HG02885 (cell line): Measurements from ENCODE around the gene SRCAP.
A peak's percentile ranks its signal among the peaks of the same experiment; 100 is the strongest.

ENCODE experiments used
- ATAC-seq: cut with Tn5 transposase; IDR thresholded peaks from one replicate; pipeline ENCODE4 v1.9.1; 2021; ENCODE audit warnings: mild to moderate bottlenecking; ENCODE audit not compliant: unreplicated experiment, poor library complexity

SRCAP gene

DNA sequence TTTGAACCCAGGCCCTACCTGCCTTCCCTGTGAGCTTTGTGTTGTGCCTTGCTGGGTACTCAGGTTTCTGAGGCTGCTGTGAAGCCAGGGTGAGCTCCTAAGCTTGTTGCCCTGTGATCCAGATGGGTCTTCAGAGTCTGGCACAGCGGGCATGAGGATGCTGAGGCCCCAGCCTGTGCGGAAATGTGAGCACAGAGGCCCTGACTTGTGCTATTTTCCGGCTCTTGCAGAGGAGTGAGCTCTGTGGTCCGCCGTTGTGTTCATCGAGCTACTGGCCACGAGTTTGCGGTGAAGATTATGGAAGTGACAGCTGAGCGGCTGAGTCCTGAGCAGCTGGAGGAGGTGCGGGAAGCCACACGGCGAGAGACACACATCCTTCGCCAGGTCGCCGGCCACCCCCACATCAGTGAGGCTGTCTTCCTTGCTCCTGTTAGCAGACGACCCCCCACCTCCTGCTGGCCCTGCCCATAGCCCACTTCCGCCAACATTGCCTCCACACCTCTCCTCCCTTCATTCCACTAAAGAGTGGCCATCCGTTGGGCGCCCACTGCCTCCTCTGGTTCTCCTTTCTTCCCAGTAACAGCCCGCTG lies 52.0 kb downstream of the SRCAP start:
- no peak for ATAC-seq

DNA sequence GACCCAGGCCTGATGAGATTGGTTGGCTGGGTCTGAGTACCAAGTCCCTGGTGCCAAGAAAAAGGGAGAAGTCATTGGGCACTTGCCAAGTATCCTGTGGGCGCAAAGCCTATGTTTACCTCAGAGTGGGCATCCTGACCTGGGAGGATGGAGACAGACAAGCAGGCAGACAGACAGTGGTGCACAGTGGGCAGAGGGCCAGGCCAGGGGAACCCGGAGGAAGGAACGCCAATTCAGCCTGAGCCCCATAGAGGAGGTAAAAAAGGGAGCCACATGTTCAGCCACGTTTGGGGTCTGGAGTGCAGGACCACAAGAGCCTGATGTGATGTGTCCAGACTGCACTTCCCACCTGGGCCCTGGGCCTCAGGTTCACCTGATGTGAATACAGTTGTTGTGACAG lies 54.6 kb downstream of the SRCAP start:
- ATAC-seq = no peak

DNA sequence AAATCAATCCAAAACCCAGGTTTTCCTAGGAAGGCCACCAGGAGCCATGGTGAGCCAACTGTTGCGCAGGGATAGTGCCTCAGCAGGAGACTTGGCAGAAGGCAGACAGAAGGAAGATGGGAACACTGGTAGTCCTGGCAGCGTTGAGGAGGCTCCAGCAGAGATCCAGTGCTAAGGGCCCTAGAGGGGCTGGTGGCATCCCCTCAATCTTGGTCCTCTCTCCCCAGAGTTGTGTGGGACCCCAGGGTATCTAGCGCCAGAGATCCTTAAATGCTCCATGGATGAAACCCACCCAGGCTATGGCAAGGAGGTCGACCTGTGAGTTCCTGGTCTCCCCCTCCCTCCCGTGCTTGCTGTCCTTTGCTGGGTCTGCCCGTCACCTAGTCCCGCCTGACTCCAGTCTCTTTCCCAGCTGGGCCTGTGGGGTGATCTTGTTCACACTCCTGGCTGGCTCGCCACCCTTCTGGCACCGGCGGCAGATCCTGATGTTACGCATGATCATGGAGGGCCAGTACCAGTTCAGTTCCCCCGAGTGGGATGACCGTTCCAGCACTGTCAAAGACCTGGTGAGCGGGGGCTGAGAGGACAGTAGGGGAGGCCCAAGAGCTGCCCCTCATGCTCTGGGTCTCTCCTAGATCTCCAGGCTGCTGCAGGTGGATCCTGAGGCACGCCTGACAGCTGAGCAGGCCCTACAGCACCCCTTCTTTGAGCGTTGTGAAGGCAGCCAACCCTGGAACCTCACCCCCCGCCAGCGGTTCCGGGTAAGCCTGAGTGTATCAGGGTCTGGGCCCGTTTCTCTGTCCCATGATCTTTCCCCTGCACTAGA lies 57.2 kb downstream of the SRCAP start:
- ATAC-seq = no peak

DNA sequence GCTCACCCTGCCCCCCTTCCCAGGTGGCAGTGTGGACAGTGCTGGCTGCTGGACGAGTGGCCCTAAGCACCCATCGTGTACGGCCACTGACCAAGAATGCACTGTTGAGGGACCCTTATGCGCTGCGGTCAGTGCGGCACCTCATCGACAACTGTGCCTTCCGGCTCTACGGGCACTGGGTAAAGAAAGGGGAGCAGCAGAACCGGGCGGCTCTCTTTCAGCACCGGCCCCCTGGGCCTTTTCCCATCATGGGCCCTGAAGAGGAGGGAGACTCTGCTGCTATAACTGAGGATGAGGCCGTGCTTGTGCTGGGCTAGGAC lies 57.8 kb downstream of the SRCAP start:
- ATAC-seq = no peak

DNA sequence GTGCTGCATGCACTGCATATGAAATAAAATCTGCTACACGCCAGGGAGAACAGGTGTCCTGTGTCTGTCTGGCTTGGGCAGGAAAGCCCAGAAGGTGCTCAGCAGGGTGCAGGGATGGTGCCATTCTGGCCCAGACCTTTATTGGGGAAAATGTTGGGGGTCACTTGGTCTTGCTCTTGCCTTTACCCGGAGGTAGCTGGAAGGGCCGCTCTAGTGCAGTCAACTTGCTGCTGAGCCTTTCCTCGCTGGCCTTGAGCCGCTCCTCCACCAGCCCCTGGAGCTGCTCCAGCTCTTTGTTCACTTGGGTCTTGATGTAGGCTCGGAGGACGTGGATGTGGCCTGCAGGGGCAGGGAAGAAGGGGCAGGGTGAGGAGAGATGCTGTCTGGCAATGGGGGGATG lies 58.3 kb downstream of the SRCAP start:
- ATAC-seq = no peak

DNA sequence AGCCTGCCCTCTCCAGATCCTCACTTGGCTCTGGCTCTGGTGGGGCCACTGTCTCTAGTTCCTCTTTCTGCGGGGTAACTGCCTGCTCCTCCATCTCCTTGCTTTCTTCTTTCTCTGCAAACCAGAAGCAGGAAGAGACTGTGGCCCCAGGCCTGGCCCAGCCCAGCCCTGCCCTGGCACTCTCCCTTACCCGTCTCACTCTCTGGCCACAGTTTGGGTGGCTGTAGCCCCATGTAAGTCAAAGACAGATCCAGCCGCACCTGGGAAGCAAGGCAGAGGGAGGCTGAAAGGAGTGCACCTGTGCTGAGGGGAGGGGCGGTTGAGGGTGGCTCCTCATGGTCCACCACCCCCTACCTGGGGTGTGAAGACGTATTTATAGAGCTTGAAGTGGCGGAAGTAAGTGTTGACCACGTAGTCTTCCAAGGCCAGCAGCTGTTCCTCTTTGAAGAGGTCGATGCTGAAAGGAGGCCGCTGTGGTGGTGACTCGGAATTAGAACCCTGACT lies 60.1 kb downstream of the SRCAP start:
- ATAC-seq = no peak

DNA sequence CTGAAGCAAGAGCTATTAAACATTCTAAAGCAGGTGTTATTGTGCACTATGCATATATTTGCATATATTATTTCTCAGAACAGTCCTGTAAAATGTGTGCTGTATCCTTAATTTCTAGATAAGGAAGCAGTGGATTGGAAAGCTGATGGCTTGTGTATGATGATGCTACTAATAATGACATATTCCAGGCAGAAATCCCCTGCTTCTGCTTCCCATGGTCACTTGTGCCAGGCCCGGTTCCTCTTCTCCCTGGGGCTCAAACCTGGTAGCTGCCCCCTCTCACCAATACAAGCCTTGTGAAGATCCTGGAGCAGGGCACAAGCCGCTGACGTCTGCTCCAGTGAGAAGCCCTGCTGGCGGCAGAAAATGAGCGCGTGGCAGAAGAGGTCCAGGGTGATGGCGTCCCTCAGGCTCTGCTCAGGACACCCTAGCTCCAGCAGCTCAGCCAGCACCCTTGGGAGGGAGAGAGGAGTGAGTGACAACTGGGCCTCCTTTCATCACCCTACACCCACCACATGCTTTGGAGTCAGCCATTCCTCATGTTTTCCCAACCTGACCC lies 61.1 kb downstream of the SRCAP start:
- no peak for ATAC-seq

DNA sequence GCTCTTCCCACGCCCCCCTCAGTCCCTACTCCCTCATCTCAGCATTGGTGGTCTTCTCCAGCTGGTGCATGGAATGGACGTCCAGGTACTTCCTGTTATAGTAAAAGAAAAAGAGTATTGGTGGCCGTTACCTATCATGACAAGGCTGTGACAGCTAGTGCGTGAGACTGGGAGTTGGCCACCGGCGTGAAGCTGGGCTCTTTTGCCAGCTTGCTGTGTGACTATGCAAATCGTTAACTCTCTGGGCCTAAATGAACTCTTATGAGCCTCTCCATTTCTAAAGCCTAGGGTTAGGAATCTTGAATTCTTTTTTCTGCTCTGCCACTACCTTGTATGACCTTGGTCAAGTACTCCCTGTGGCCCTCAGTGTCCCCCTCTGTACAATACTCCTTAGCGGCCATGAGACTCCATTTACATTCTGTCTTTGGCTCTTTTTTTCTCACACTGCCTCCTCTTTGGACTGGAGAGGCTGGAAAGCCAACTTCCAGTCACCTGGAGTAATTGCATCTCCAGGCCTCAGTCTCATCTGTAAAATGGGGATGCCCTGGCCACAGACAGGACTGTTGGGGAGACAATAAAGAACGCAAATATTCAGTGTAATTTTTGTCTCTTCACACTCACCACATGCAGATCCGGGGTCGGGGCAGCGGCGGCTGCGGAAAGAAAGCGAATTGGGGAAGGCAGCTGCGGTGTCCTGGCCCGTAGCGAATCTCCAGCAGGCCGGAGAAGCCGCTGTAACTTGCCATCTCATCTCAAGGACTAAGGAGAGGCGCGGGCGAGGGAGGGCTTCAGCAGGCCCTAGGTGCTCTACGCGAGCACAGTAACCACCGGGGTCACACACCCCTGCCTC lies 61.8 kb downstream of the SRCAP start:
- no peak for ATAC-seq

DNA sequence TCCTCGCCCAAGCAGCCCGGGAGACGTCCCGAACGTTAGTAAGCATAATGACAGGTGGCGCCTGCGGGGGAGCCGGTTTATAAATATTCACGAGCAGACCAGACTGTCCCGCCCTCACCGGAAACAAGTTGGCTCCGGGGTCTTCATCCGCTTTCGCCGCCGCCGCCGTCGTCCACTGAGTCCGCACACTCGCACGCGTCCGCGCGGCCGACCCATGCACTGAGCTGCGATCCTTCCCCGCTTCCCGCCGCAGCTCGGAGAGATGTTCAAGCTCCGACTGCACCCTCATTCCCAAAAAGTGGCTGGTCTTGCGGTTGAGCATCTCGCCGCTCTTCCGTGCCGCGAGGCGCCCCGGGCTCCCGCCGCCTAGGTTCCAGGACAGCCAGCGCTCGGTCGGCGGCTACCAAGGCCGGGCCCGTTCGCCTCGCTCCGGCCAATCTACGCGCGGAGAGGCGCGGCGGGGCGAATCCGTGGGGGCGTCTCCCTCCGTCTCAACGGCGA lies 62.5 kb downstream of the SRCAP start:
- peak; percentile 31 for ATAC-seq

DNA sequence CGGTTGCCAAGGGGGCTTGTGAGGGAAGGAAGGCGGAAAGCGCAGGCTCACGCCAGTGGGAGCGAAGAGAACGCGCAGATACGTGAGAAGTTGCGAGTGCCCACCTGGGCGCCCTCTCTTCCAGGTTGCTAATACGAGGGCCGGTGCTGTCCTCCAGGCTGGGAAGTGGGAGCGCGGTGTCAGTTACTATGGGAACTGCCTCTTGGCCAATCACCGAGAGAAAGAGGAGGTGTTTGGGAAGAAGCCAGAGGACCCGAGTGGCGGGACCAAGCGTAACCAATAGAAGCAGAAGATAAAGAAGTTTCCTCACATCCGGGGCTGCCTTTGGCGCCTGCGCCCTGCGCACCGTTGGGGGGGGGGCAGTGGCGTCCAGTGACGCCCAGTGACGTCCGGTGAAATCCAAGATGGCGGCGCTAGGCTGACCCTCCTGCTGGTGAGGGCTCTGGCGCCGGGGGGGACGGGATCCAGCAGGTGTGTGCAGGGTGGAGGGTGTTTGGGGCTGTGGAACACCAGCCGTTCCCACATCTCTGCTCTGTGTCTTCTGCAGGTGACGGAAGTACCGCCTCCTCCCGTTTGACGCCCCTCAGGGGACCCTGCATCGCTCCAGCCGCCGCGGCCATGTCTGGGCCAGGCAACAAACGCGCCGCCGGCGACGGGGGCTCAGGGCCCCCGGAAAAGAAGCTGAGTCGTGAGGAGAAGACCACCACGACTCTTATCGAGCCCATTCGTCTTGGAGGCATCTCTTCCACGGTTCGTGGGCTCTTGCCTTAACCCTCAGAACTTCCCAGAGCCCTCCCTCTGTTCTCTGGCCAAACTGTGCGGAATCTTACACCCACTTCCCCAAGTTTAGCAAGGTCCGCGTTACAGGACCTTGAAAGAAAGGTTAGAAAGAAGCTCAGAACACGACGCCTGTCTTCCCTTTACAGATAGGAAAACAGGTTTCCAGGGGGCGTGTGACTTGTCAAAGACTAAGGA lies 63.2 kb downstream of the SRCAP start, which contains the start of the genes CFAP119 and RNF40:
Gene CFAP119, minus strand, starts transcription at position 135 of the 975 bp plus-strand sequence. CDS start 314 bp downstream, outside the sequence.
Gene RNF40, plus strand, starts transcription at position 395 of the 975 bp plus-strand sequence. Its CDS starts 224 bp downstream, at position 619.
- peak; percentile 88 for ATAC-seq

DNA sequence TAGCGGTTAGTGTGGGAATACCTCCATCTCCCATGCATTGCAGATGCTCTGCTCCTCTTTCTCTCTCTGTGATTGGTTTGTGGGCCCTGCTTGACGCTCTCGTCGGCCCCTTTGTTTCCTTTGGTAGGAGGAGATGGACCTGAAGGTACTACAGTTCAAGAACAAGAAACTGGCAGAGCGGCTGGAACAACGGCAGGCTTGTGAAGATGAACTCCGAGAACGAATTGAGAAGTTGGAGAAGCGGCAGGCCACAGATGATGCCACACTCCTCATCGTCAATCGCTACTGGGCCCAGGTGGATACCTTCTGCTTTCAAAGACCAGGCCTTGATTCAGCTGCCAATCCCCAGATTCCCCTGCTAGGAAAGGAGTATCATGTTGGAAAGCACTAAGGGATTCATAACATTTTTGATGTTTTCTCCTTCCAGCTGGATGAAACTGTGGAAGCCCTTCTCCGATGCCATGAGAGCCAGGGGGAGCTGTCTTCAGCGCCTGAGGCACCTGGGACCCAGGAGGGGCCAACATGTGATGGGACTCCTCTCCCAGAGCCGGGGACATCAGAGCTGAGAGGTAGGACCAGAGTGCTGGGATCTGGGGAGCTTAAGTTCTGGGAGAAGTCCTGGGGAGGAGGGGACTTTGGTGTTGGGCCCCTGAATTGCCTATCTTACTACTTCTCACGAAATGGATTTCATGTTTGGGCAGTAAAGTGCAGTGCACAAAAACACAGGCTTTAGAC lies 64.2 kb downstream of the SRCAP start:
- ATAC-seq = no peak

DNA sequence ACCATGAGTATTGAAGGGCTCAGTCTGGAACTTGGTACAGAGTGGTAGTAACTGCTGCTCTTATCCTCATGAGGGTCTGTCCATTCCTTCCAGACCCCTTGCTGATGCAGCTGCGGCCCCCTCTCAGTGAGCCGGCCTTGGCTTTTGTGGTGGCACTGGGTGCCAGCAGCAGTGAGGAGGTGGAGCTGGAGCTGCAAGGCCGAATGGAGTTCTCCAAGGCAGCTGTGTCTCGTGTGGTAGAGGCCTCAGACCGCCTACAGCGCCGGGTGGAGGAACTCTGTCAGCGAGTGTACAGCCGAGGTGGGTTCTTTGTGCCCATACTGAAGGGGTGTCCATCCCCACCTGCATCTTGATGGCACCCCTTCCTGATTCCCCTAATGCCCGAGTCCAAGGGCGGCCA lies 65.1 kb downstream of the SRCAP start:
- ATAC-seq = no peak

DNA sequence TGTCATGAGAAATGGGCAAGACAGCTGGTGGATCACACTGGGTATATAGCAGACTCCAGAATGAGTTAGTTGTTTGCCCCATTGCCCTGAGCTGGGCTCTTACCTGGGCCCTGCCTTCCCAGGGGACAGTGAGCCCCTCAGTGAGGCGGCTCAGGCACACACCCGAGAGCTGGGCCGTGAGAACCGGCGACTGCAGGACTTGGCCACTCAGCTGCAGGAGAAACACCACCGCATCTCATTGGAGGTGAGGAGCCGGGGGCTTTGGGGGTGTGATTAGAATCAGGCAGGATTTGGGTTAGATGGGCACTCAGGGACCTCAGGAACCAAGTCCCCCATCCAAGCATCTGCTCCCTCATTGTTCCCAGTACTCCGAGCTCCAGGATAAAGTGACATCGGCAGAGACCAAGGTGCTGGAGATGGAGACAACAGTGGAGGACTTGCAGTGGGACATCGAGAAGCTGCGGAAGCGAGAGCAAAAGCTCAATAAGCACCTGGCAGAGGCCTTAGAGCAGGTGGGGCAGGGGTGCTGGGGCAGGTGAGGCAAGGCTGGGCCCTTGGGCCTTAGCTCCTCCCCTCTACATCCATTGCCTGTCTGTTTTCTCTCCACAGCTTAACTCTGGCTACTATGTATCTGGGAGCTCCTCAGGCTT lies 66.0 kb downstream of the SRCAP start:
- no peak for ATAC-seq

DNA sequence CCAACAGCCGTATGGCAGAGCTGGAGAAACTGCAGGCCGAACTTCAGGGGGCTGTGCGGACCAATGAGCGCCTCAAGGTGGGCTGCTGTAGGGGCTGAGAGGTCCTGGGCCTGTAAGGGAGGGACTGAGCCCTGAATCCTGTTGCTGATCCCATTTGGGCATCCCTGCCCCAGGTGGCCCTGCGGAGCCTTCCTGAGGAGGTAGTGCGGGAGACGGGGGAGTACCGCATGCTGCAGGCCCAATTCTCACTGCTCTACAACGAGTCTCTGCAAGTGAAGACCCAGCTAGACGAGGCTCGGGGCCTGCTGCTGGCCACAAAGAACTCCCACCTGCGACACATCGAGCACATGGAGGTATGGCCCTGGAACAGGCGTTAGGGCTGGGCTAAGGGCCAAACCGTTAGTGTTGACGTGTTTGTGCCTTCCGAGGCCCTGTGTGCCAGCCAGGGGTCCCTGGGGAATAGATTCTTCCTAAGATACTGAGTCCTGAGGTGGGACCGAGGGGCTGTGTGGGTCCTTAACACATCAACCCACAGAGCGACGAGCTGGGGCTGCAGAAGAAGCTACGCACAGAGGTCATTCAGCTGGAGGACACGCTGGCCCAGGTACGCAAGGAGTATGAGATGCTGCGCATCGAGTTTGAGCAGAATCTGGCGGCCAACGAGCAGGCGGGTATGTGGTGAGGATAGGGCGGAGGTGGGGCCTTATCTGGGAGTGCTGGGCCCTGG lies 67.4 kb downstream of the SRCAP start:
- no peak for ATAC-seq

DNA sequence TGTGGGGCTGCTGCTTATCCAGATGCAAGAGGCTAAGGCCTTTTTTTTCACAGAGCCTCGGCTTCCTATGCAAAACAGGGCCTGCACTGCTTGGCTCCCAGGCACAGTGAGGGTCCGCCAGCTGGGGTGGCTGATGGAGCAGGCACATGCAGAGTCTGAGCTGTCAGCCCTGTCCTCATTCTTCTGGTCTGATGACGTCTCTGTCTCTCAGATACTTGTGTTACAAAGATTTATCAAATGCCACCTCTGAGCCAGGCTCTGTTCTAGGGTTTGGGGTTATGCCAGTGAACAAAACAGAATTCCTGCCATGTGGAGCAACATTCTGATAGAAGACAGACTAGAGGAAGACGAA lies 67.9 kb downstream of the SRCAP start:
- ATAC-seq = no peak

DNA sequence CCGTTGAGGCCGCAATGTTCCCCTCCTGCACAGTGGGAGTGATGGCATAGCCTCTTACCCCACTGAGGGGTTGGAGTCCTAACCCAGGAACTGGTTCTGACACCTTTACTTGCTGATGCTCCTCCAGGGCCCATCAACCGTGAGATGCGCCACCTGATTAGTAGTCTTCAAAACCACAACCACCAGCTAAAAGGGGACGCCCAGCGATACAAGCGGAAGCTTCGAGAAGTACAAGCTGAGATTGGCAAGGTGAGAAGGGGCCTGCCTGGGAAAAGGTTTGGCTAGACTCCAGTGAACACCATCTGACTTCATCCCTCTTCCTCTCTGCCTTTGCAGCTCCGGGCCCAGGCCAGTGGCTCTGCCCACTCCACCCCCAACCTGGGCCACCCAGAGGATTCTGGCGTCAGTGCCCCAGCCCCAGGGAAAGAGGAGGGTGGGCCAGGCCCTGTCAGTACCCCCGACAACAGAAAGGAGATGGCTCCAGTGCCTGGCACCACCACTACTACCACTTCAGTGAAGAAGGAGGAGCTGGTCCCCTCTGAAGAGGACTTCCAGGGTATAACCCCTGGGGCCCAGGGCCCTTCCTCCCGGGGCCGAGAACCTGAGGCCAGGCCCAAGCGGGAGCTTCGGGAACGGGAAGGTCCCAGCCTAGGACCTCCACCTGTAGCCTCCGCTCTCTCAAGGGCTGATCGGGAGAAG lies 68.9 kb downstream of the SRCAP start:
- no peak for ATAC-seq

DNA sequence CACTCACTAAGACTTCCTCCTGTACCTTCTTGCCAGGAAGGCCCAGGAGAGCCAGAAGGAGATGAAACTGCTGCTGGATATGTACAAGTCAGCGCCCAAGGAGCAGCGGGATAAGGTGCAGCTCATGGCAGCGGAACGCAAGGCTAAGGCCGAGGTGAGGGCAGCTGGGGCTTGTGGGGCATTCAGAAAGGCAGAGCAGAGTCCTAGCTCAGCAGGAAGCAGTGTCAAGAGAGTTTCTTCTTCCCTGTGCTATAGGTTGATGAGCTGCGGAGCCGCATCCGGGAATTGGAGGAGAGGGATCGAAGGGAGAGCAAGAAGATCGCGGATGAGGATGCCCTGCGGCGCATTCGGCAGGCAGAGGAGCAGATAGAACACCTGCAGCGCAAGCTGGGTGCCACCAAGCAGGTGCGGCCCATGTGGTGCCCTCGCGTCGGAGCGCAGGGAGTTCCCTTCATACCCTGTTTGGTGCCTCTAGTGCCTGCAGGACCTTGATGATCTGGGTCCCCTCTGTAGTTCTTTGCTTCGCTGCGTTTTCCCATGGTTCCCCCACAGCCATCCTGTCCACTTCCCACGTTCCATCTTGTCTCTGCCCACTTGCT lies 69.7 kb downstream of the SRCAP start:
- ATAC-seq = no peak
